ENCODE measurements around the gene PCOLCE2. TPM values are rescaled to one million over a fixed set of nuclear protein-coding genes. Genes with fewer than 3 reads are reported as not detected.

The PCOLCE2 gene
- total RNA-seq, 1 experiment from 2014 or later = 13.5 TPM

GRCh38 chr3:142929890-142930289 lies 41.0 kb upstream of the PCOLCE2 start (continued):
- TF ChIP-seq PRDM15 (CRISPR knock-in tag; IDR thresholded peaks at IDR 0.05) (no peak), SOX15 (CRISPR knock-in tag; IDR thresholded peaks at IDR 0.05) (no peak), NFATC4 (CRISPR knock-in tag; IDR thresholded peaks at IDR 0.05) (no peak)

GRCh38 chr3:142929109-142929508 lies 40.2 kb upstream of the PCOLCE2 start:
- peaks cover 10% of the 10 kb centered on the region for H3K9me3 Mint-ChIP-seq

GRCh38 chr3:142926368-142926944 lies 37.6 kb upstream of the PCOLCE2 start:
- DNase-seq (ENCODE audit: low spot score) = no peak
- ChIA-PET POLR2A (no interaction called here), CTCF (no interaction called here)
- Mint-ChIP-seq H3K27ac (no peak overlapping the region), H3K4me1 (no peaks in the 10 kb centered on the region), H3K4me3 (no peak overlapping the region), H3K27me3 (ENCODE audit: low read depth) (no peaks in the 10 kb centered on the region), H3K9me3 (peaks cover 17% of the 10 kb centered on the region), H3K36me3 (peaks cover 7% of the 10 kb centered on the region; the same call in 1 of the 2 replicates)
- ATAC-seq = no peak
- TF ChIP-seq IRF1 (CRISPR knock-in tag; IDR thresholded peaks at IDR 0.05) (no peak), ZNF263 (CRISPR knock-in tag; IDR thresholded peaks at IDR 0.05; ENCODE audit: low read depth) (no peak), ZNF416 (CRISPR knock-in tag; IDR thresholded peaks at IDR 0.05) (no peak), ATF6 (CRISPR knock-in tag; IDR thresholded peaks at IDR 0.05) (no peak), TP53 (CRISPR knock-in tag; IDR thresholded peaks at IDR 0.05) (no peak), TEAD1 (CRISPR knock-in tag; IDR thresholded peaks at IDR 0.05) (no peak), USF2 (CRISPR knock-in tag; IDR thresholded peaks at IDR 0.05) (no peak), ZNF317 (CRISPR knock-in tag; IDR thresholded peaks at IDR 0.05; ENCODE audit: borderline replicate concordance, low read depth) (no peak)

More at GRCh38 chr3:142929109-142929508, 40.2 kb upstream of the PCOLCE2 start:
- ChIA-PET CTCF (interaction anchor here (0.6 to 3.5 kb wide), 8 partner anchors 9 to 327 kb away, joined by 3 to 26 read pairs (median 4); partner anchors contain the start of gene PAQR9), POLR2A (interaction anchor here (0.7 kb wide), 1 partner anchor 28 kb away, joined by 3 read pairs; no protein-coding TSS in a partner anchor)
- DNase-seq (ENCODE audit: low spot score) (peak; percentile 71), ATAC-seq (peak; percentile 72)
- Mint-ChIP-seq H3K27ac (no peak overlapping the region), H3K27me3 (ENCODE audit: low read depth) (no peaks in the 10 kb centered on the region), H3K4me1 (peaks cover 8% of the 10 kb centered on the region), H3K4me3 (no peak overlapping the region), H3K36me3 (peaks cover 3% of the 10 kb centered on the region; the same call in 1 of the 2 replicates)
- peak; percentile 53 for TF ChIP-seq CTCF (IDR thresholded peaks at IDR 0.05)
- TF ChIP-seq ATF6 (CRISPR knock-in tag; IDR thresholded peaks at IDR 0.05) = no peak
- TF ChIP-seq ATF3 (CRISPR knock-in tag; conservative IDR thresholded peaks at IDR 0.05) = no peak
